IPS DF 19.7 (cell line): ENCODE measurements around the gene AKAP8L.

Source experiments
- DNase-seq: peaks from one replicate; pipeline ENCODE4 v3.0.0-alpha.2; 2013; ENCODE audit warnings: low read depth, low spot score

Gene AKAP8L

GRCh38 chr19:15432629-15433518 is 14.1 kb upstream of the AKAP8L start:
- no peak for DNase-seq

GRCh38 chr19:15432018-15432494 is 13.3 kb upstream of the AKAP8L start:
- DNase-seq: no peak

- no peak for DNase-seq
Observed at GRCh38 chr19:15431396-15432017, 12.7 kb upstream of the AKAP8L start.

GRCh38 chr19:15430526-15431120 is 11.8 kb upstream of the AKAP8L start:
- DNase-seq: no peak

- DNase-seq: no peak
Observed at GRCh38 chr19:15429825-15430467, 11.2 kb upstream of the AKAP8L start.

GRCh38 chr19:15428956-15429824 is 10.4 kb upstream of the AKAP8L start:
- no peak for DNase-seq

GRCh38 chr19:15427991-15428471 is 9.2 kb upstream of the AKAP8L start:
- DNase-seq: no peak

GRCh38 chr19:15427350-15427700 is 8.5 kb upstream of the AKAP8L start:
- DNase-seq: no peak

GRCh38 chr19:15426485-15427349 is 7.9 kb upstream of the AKAP8L start:
- no peak for DNase-seq

- DNase-seq: no peak
Observed at GRCh38 chr19:15425321-15425950, 6.6 kb upstream of the AKAP8L start.

GRCh38 chr19:15424692-15425272 is 6.0 kb upstream of the AKAP8L start:
- no peak for DNase-seq

GRCh38 chr19:15424121-15424520 is 5.3 kb upstream of the AKAP8L start:
- DNase-seq: no peak

- no peak for DNase-seq
Observed at GRCh38 chr19:15423130-15423529, 4.3 kb upstream of the AKAP8L start.

GRCh38 chr19:15422296-15423075 is 3.7 kb upstream of the AKAP8L start:
- DNase-seq: no peak

- DNase-seq: no peak
Observed at GRCh38 chr19:15421721-15422260, 3.0 kb upstream of the AKAP8L start.

- DNase-seq: no peak
Observed at GRCh38 chr19:15421136-15421695, 2.4 kb upstream of the AKAP8L start.

- no peak for DNase-seq
Observed at GRCh38 chr19:15419413-15420025, 731 bp upstream of the AKAP8L start.
